ENCODE results near the gene GNAS-AS1. TPM values are rescaled to one million over a fixed set of nuclear protein-coding genes. Genes with fewer than 3 reads are reported as not detected.
A peak's percentile ranks its signal among the peaks of the same experiment; 100 is the strongest.

GNAS-AS1 gene
- total and polyA plus RNA-seq, 2 donors (not counting 1 experiment from before 2014, with no cell fraction given), result 1.5 TPM; not detected in 1

DNA sequence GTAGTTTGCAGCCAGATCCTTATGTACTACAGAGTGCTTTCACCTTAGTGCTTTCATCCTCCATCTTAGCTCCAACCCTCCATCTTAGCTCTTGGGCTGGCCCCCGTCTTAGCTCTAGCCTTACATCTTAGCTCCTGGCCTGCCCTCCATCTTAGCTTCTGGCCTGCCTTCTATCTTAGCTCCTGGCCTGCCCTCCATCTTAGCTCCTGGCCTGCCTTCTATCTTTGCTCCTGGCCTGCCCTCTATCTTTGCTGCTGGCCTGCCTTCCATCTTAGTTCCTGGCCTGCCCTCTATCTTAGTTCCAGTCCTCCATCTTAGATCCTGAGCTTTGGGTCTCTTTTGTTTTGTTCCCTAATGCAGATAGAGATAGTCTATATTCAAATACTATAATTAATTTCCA, 23.8 kb upstream of the GNAS-AS1 start:
- POLR2A ChIA-PET, result no interaction called here
- H3K4me2 ChIP-seq (replicated peaks; ENCODE audit: low read depth, low read length, poor library complexity, severe bottlenecking), result no peak overlapping the region
- DNase-seq (no peak), ATAC-seq (ENCODE audit: low read depth) (no peak)
- Mint-ChIP-seq H3K27me3 (no peaks in the 10 kb centered on the region), H3K4me3 (no peak overlapping the region), H3K27ac (no peak overlapping the region), H3K9me3 (ENCODE audit: insufficient read depth) (no peaks in the 10 kb centered on the region), H3K4me1 (peaks cover 12% of the 10 kb centered on the region)
- H2AFZ ChIP-seq (ENCODE audit: insufficient read depth, low read depth, low read length, poor library complexity, severe bottlenecking), result peak overlapping the region; percentile 36
- no peak overlapping the region for H3K9ac ChIP-seq (ENCODE audit: low read length)
- no peaks in the 10 kb centered on the region for H3K79me2 ChIP-seq (ENCODE audit: control insufficient read depth, insufficient read depth, low read length)
- 100% methylated on average over 1 of the region's 1 CpG for WGBS (ENCODE audit: insufficient coverage)
- H3K4me3 ChIP-seq (ENCODE audit: control extremely low read depth in 1 of 5, extremely low read depth in 1 of 5, insufficient read depth in 1 of 5, low read depth in 2 of 5, low read length in 4 of 5), result no peak overlapping the region
- H4K20me1 ChIP-seq (ENCODE audit: control insufficient read depth, insufficient read depth, low read length, poor library complexity, severe bottlenecking), result no peaks in the 10 kb centered on the region
- CTCF ChIA-PET, result interaction anchor here (0.9 to 2.2 kb wide), 3 partner anchors 10 to 621 kb away, joined by 4 to 6 read pairs (median 4); no protein-coding TSS in a partner anchor
- no peaks in the 10 kb centered on the region for H3K27me3 ChIP-seq (replicated peaks in 1 of 4; ENCODE audit: control extremely low read depth in 1 of 4, control insufficient read depth in 3 of 4, insufficient read depth in 4 of 4, low read length in 3 of 4)
- H3K27ac ChIP-seq (ENCODE audit: low read length in 2 of 2), result no peak overlapping the region
- no peaks in the 10 kb centered on the region for H3K36me3 ChIP-seq (replicated peaks in 1 of 2; ENCODE audit: control extremely low read depth in 1 of 2, control insufficient read depth in 1 of 2, extremely low read depth in 1 of 2, insufficient read depth in 2 of 2, low read length in 1 of 2)
- intact Hi-C loops (cut with micrococcal nuclease), result no loop called here
- H3K9me3 ChIP-seq (ENCODE audit: control extremely low read depth in 1 of 3, control insufficient read depth in 2 of 3, insufficient read depth in 1 of 3, low read length in 2 of 3), result no peaks in the 10 kb centered on the region
- peaks cover 5 to 6% of the 10 kb centered on the region in 2 donors for H3K4me1 ChIP-seq (ENCODE audit: control insufficient read depth in 2 of 2, insufficient read depth in 2 of 2, low read length in 2 of 2)
- no peak for TF ChIP-seq EZH2 (IDR thresholded peaks at IDR 0.05; ENCODE audit: borderline replicate concordance, insufficient read depth, low read depth, low read length, poor library complexity, severe bottlenecking)
- TF ChIP-seq, protein P1, sequence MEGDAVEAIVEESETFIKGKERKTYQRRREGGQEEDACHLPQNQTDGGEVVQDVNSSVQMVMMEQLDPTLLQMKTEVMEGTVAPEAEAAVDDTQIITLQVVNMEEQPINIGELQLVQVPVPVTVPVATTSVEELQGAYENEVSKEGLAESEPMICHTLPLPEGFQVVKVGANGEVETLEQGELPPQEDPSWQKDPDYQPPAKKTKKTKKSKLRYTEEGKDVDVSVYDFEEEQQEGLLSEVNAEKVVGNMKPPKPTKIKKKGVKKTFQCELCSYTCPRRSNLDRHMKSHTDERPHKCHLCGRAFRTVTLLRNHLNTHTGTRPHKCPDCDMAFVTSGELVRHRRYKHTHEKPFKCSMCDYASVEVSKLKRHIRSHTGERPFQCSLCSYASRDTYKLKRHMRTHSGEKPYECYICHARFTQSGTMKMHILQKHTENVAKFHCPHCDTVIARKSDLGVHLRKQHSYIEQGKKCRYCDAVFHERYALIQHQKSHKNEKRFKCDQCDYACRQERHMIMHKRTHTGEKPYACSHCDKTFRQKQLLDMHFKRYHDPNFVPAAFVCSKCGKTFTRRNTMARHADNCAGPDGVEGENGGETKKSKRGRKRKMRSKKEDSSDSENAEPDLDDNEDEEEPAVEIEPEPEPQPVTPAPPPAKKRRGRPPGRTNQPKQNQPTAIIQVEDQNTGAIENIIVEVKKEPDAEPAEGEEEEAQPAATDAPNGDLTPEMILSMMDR (IDR thresholded peaks at IDR 0.05), result no peak

DNA sequence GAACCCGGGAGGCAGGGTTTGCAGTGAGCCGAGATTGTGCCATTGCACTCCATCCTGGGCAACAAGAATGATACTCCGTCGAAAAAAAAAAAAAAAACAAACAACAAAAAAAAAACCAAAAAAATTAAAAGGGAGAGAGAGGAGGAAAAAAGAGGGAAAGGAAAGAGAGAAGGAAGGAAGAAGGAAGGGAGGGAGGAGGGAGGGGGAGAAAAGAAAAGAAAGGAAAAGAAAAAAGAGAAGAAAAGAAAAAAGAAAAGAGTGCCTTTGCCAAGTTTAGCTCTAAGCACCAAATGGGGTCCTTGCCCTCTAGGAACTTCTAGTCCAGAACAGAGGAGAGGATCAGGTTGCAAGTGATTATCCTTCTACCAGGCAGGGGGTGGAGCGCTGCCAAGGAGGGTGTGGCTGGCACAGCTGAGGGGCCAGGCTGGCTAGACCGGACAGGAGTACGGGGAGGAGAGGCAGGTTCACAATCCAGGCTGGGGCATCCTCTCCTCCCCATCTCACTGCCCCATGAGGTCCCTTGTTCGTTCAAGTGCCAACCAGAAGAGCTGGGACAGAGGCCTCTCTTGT, 20.9 kb upstream of the GNAS-AS1 start:
- peaks cover 12% of the 10 kb centered on the region for H3K4me1 Mint-ChIP-seq
- 81% methylated on average over 4 of the region's 8 CpGs for WGBS (ENCODE audit: insufficient coverage)
- CTCF ChIA-PET, result interaction anchor here (0.7 to 4.7 kb wide), 12 partner anchors 8 to 1318 kb away, joined by 3 to 58 read pairs (median 6); no protein-coding TSS in a partner anchor

More for the DNA sequence above, 20.9 kb upstream of the GNAS-AS1 start:
- Histone ChIP-seq H3K4me3 (ENCODE audit: control extremely low read depth in 1 of 5, extremely low read depth in 1 of 5, insufficient read depth in 1 of 5, low read depth in 2 of 5, low read length in 4 of 5) (no peak overlapping the region), H3K9ac (ENCODE audit: low read length) (no peak overlapping the region), H3K9me3 (ENCODE audit: control extremely low read depth in 1 of 3, control insufficient read depth in 2 of 3, insufficient read depth in 1 of 3, low read length in 2 of 3) (no peaks in the 10 kb centered on the region), H3K36me3 (replicated peaks in 1 of 2; ENCODE audit: control extremely low read depth in 1 of 2, control insufficient read depth in 1 of 2, extremely low read depth in 1 of 2, insufficient read depth in 2 of 2, low read length in 1 of 2) (no peaks in the 10 kb centered on the region), H3K79me2 (ENCODE audit: control insufficient read depth, insufficient read depth, low read length) (no peaks in the 10 kb centered on the region), H4K20me1 (ENCODE audit: control insufficient read depth, insufficient read depth, low read length, poor library complexity, severe bottlenecking) (no peaks in the 10 kb centered on the region), H3K27ac (ENCODE audit: low read length in 2 of 2) (no peak overlapping the region), H3K27me3 (replicated peaks in 1 of 4; ENCODE audit: control extremely low read depth in 1 of 4, control insufficient read depth in 3 of 4, insufficient read depth in 4 of 4, low read length in 3 of 4) (peaks cover 0 to 4% (median 0%) of the 10 kb centered on the region in 4 experiments), H2AFZ (ENCODE audit: insufficient read depth, low read depth, low read length, poor library complexity, severe bottlenecking) (no peak overlapping the region), H3K4me1 (ENCODE audit: control insufficient read depth in 2 of 2, insufficient read depth in 2 of 2, low read length in 2 of 2) (peaks cover 5 to 9% of the 10 kb centered on the region in 2 donors), H3K4me2 (replicated peaks; ENCODE audit: low read depth, low read length, poor library complexity, severe bottlenecking) (no peak overlapping the region)
- DNase-seq (no peak), ATAC-seq (ENCODE audit: low read depth) (no peak)
- no peaks in the 10 kb centered on the region for H3K9me3 Mint-ChIP-seq (ENCODE audit: insufficient read depth)
- H3K27ac Mint-ChIP-seq, result no peak overlapping the region
- intact Hi-C loops (cut with micrococcal nuclease), result no loop called here
- no peak for TF ChIP-seq EZH2 (IDR thresholded peaks at IDR 0.05; ENCODE audit: borderline replicate concordance, insufficient read depth, low read depth, low read length, poor library complexity, severe bottlenecking)
- TF ChIP-seq, protein P1 (IDR thresholded peaks at IDR 0.05), result no peak
- no peak overlapping the region for H3K4me3 Mint-ChIP-seq
- POLR2A ChIA-PET, result interaction anchor here (0.7 kb wide), 1 partner anchor 26 kb away, joined by 3 read pairs; no protein-coding TSS in a partner anchor
- peaks cover 4% of the 10 kb centered on the region for H3K27me3 Mint-ChIP-seq

All from B cell (primary cell).